Ectodermal cell (in vitro differentiated cells): Measurements from ENCODE around the gene SLC16A12.

Experiments
- H3K27ac ChIP-seq: 2 replicates; pipeline ENCODE4 v1.7.0; 2013; ENCODE audit warnings: mild to moderate bottlenecking, low read depth, low read length; ENCODE audit not compliant: insufficient read depth, poor library complexity, severe bottlenecking
- H3K27me3 ChIP-seq: 2 replicates; pipeline ENCODE4 v1.7.0; 2013; ENCODE audit warnings: mild to moderate bottlenecking, low read length; ENCODE audit not compliant: insufficient read depth, control insufficient read depth, poor library complexity, severe bottlenecking
- H3K36me3 ChIP-seq: one replicate; pipeline ENCODE4 v1.7.0; 2013; ENCODE audit warnings: low read length; ENCODE audit not compliant: control insufficient read depth, insufficient read depth
- H3K4me1 ChIP-seq: one replicate; pipeline ENCODE4 v1.7.0; 2013; ENCODE audit warnings: low read length; ENCODE audit not compliant: control insufficient read depth, insufficient read depth
- H3K4me3 ChIP-seq: 2 replicates; pipeline ENCODE4 v1.7.0; 2013; ENCODE audit warnings: low read depth, low read length, control low read depth; ENCODE audit not compliant: insufficient read depth
- H3K9me3 ChIP-seq: 2 replicates; pipeline ENCODE4 v1.7.0; 2013; ENCODE audit warnings: mild to moderate bottlenecking, low read length, moderate library complexity; ENCODE audit not compliant: control insufficient read depth
- WGBS, 2 experiments: methylation state at CpG; one replicate each; pipeline ENCODE4 v1.1.7; 2013; ENCODE audit warnings: missing lambda C conversion rate in 2 of 2; 5-methylcytosine and 5-hydroxymethylcytosine counted together

SLC16A12 gene

GRCh38 chr10:89475591-89475998, 59.8 kb downstream of the SLC16A12 start:
- Histone ChIP-seq H3K4me3 (no peak overlapping the region), H3K27me3 (no peaks in the 10 kb centered on the region), H3K4me1 (no peaks in the 10 kb centered on the region), H3K9me3 (no peaks in the 10 kb centered on the region), H3K36me3 (no peaks in the 10 kb centered on the region), H3K27ac (no peak overlapping the region)
- WGBS, 2 experiments: 74 to 94% methylated on average over 4 of the region's 4 CpGs

- no peaks in the 10 kb centered on the region for H3K4me1 ChIP-seq
- H3K4me3 ChIP-seq: no peak overlapping the region
- 60 to 77% methylated on average over 2 of the region's 2 CpGs for WGBS, 2 experiments
- H3K9me3 ChIP-seq: no peaks in the 10 kb centered on the region
- no peak overlapping the region for H3K27ac ChIP-seq
- H3K36me3 ChIP-seq: no peaks in the 10 kb centered on the region
- H3K27me3 ChIP-seq: no peaks in the 10 kb centered on the region
Measured at GRCh38 chr10:89475125-89475524, 60.3 kb downstream of the SLC16A12 start.

- Histone ChIP-seq H3K36me3 (no peaks in the 10 kb centered on the region), H3K9me3 (no peaks in the 10 kb centered on the region), H3K27ac (no peak overlapping the region), H3K27me3 (no peaks in the 10 kb centered on the region), H3K4me3 (no peak overlapping the region), H3K4me1 (no peaks in the 10 kb centered on the region)
- 95 to 96% methylated on average over 4 of the region's 4 CpGs for WGBS, 2 experiments
Measured at GRCh38 chr10:89474452-89474851, 60.9 kb downstream of the SLC16A12 start.

- 89 to 94% methylated on average over 1 of the region's 1 CpG for WGBS, 2 experiments
- Histone ChIP-seq H3K4me1 (no peaks in the 10 kb centered on the region), H3K27me3 (no peaks in the 10 kb centered on the region), H3K27ac (no peak overlapping the region), H3K4me3 (no peak overlapping the region), H3K9me3 (no peaks in the 10 kb centered on the region), H3K36me3 (no peaks in the 10 kb centered on the region)
Measured at GRCh38 chr10:89471110-89471809, 64.1 kb downstream of the SLC16A12 start.

GRCh38 chr10:89470628-89471027, 64.8 kb downstream of the SLC16A12 start:
- WGBS, 2 experiments: 90% methylated on average over 2 of the region's 2 CpGs; no CpG with 5 or more reads in 1 of the 2 experiments
- no peaks in the 10 kb centered on the region for H3K9me3 ChIP-seq
- no peaks in the 10 kb centered on the region for H3K36me3 ChIP-seq
- H3K27me3 ChIP-seq: no peaks in the 10 kb centered on the region
- no peaks in the 10 kb centered on the region for H3K4me1 ChIP-seq
- no peak overlapping the region for H3K4me3 ChIP-seq
- H3K27ac ChIP-seq: no peak overlapping the region

- Histone ChIP-seq H3K4me1 (no peaks in the 10 kb centered on the region), H3K36me3 (no peaks in the 10 kb centered on the region), H3K9me3 (no peaks in the 10 kb centered on the region), H3K4me3 (no peak overlapping the region), H3K27ac (no peak overlapping the region), H3K27me3 (no peaks in the 10 kb centered on the region)
Measured at GRCh38 chr10:89469517-89469916, 65.9 kb downstream of the SLC16A12 start.

- 93 to 97% methylated on average over 8 to 9 of the region's 9 CpGs for WGBS, 2 experiments
- H3K27me3 ChIP-seq: no peaks in the 10 kb centered on the region
Measured at GRCh38 chr10:89468191-89468965, 67.0 kb downstream of the SLC16A12 start.

GRCh38 chr10:89466599-89467035, 68.8 kb downstream of the SLC16A12 start:
- Histone ChIP-seq H3K27ac (no peak overlapping the region), H3K9me3 (no peaks in the 10 kb centered on the region), H3K4me3 (no peak overlapping the region), H3K27me3 (no peaks in the 10 kb centered on the region), H3K36me3 (no peaks in the 10 kb centered on the region), H3K4me1 (no peaks in the 10 kb centered on the region)
- 65 to 71% methylated on average over 3 of the region's 3 CpGs for WGBS, 2 experiments

More at GRCh38 chr10:89468191-89468965, 67.0 kb downstream of the SLC16A12 start:
- no peak overlapping the region for H3K27ac ChIP-seq
- no peaks in the 10 kb centered on the region for H3K4me1 ChIP-seq
- no peaks in the 10 kb centered on the region for H3K36me3 ChIP-seq
- H3K4me3 ChIP-seq: no peak overlapping the region
- H3K9me3 ChIP-seq: no peaks in the 10 kb centered on the region

GRCh38 chr10:89465196-89465595, 70.2 kb downstream of the SLC16A12 start:
- H3K27me3 ChIP-seq: no peaks in the 10 kb centered on the region
- no peaks in the 10 kb centered on the region for H3K4me1 ChIP-seq
- H3K27ac ChIP-seq: no peak overlapping the region
- H3K36me3 ChIP-seq: no peaks in the 10 kb centered on the region
- no peaks in the 10 kb centered on the region for H3K9me3 ChIP-seq
- WGBS, 2 experiments: 59 to 87% methylated on average over 2 of the region's 2 CpGs
- H3K4me3 ChIP-seq: no peak overlapping the region

- Histone ChIP-seq H3K27me3 (no peaks in the 10 kb centered on the region), H3K9me3 (no peaks in the 10 kb centered on the region), H3K36me3 (no peaks in the 10 kb centered on the region), H3K4me3 (no peak overlapping the region), H3K27ac (no peak overlapping the region), H3K4me1 (no peaks in the 10 kb centered on the region)
- WGBS, 2 experiments: 91 to 93% methylated on average over 5 of the region's 6 CpGs
Measured at GRCh38 chr10:89463846-89464537, 71.4 kb downstream of the SLC16A12 start.
